ENCODE results near the gene SLC6A12. TPM values are rescaled to one million over a fixed set of nuclear protein-coding genes. Genes with fewer than 3 reads are reported as not detected.
"Not testable (repeated sequence)": the region's sequence is repeated elsewhere in the genome, so short reads cannot be mapped to it uniquely, and the experiment has no call there.

The SLC6A12 gene
- total RNA-seq, 1 experiment from 2014 or later: not detected

- no peaks in the 10 kb centered on the region for H3K79me2 ChIP-seq (ENCODE audit: low read length)
- ATAC-seq (no peak), DNase-seq (no peak)
- ChIA-PET POLR2A (ENCODE audit: unreplicated experiment) (no interaction called here), CTCF (no interaction called here)
- TF ChIP-seq EZH2 (IDR thresholded peaks at IDR 0.05; ENCODE audit: low read length, unreplicated experiment) (no peak), CTCF (conservative IDR thresholded peaks at IDR 0.05; ENCODE audit: low read depth, low read length) (no peak)
- no peak overlapping the region for H3K4me2 ChIP-seq (ENCODE audit: low read length)
- no peaks in the 10 kb centered on the region for H4K20me1 ChIP-seq (ENCODE audit: low read length)
- H3K27me3 ChIP-seq (ENCODE audit: low read length): peaks cover 12% of the 10 kb centered on the region; the same call in 1 of the 2 replicates
- H3F3A ChIP-seq (ENCODE audit: low read length, unreplicated experiment): no peaks in the 10 kb centered on the region
- H3K4me1 ChIP-seq (ENCODE audit: insufficient read depth, low read length): no peaks in the 10 kb centered on the region
- no peak overlapping the region for H3K4me3 ChIP-seq (ENCODE audit: low read length)
- H3K9ac ChIP-seq (ENCODE audit: low read length): no peak overlapping the region
- no peak overlapping the region for H3K27ac ChIP-seq (ENCODE audit: low read length)
- H2AFZ ChIP-seq (ENCODE audit: low read length): no peak overlapping the region
- no peaks in the 10 kb centered on the region for H3K36me3 ChIP-seq (ENCODE audit: low read depth, low read length)
- no peaks in the 10 kb centered on the region for H3K9me2 ChIP-seq (replicated peaks; ENCODE audit: low read length)
- intact Hi-C loops (cut with micrococcal nuclease): no loop called here
- no TSS peak for BruUV-seq (replicated peaks)
- H3K9me3 ChIP-seq (ENCODE audit: low read length): no peaks in the 10 kb centered on the region
Observed at GRCh38 chr12:238116-238515, 24.2 kb upstream of the SLC6A12 start.

GRCh38 chr12:237026-237815 lies 23.3 kb upstream of the SLC6A12 start:
- Histone ChIP-seq H3K9me3 (ENCODE audit: low read length) (no peaks in the 10 kb centered on the region), H3K36me3 (ENCODE audit: low read depth, low read length) (no peaks in the 10 kb centered on the region), H3K9me2 (replicated peaks; ENCODE audit: low read length) (no peaks in the 10 kb centered on the region), H3K79me2 (ENCODE audit: low read length) (no peaks in the 10 kb centered on the region), H3K9ac (ENCODE audit: low read length) (no peak overlapping the region), H3K27ac (ENCODE audit: low read length) (no peak overlapping the region), H3K4me2 (ENCODE audit: low read length) (no peak overlapping the region), H3K4me1 (ENCODE audit: insufficient read depth, low read length) (no peaks in the 10 kb centered on the region), H3K27me3 (ENCODE audit: low read length) (peaks cover 17% of the 10 kb centered on the region), H4K20me1 (ENCODE audit: low read length) (no peaks in the 10 kb centered on the region), H3K4me3 (ENCODE audit: low read length) (no peak overlapping the region), H2AFZ (ENCODE audit: low read length) (no peak overlapping the region), H3F3A (ENCODE audit: low read length, unreplicated experiment) (no peaks in the 10 kb centered on the region)
- ATAC-seq (no peak), DNase-seq (no peak)
- POLR2A ChIA-PET (ENCODE audit: unreplicated experiment): no interaction called here
- CTCF ChIA-PET: no interaction called here
- BruUV-seq (replicated peaks): no TSS peak
- intact Hi-C loops (cut with micrococcal nuclease): no loop called here
- TF ChIP-seq CTCF (conservative IDR thresholded peaks at IDR 0.05; ENCODE audit: low read depth, low read length) (no peak), EZH2phosphoT487 (IDR thresholded peaks at IDR 0.05; ENCODE audit: borderline replicate concordance, low read length) (no peak), EZH2 (IDR thresholded peaks at IDR 0.05; ENCODE audit: low read length, unreplicated experiment) (no peak)

GRCh38 chr12:236445-236844 lies 22.5 kb upstream of the SLC6A12 start:
- H3K9me2 ChIP-seq (replicated peaks; ENCODE audit: low read length): no peaks in the 10 kb centered on the region
- no peaks in the 10 kb centered on the region for H4K20me1 ChIP-seq (ENCODE audit: low read length)
- no peak overlapping the region for H3K4me2 ChIP-seq (ENCODE audit: low read length)
- ATAC-seq (no peak), DNase-seq (no peak)
- TF ChIP-seq EZH2 (IDR thresholded peaks at IDR 0.05; ENCODE audit: low read length, unreplicated experiment) (no peak), CTCF (conservative IDR thresholded peaks at IDR 0.05; ENCODE audit: low read depth, low read length) (no peak), EZH2phosphoT487 (IDR thresholded peaks at IDR 0.05; ENCODE audit: borderline replicate concordance, low read length) (no peak)
- no peak overlapping the region for H2AFZ ChIP-seq (ENCODE audit: low read length)
- H3K79me2 ChIP-seq (ENCODE audit: low read length): no peaks in the 10 kb centered on the region
- no peaks in the 10 kb centered on the region for H3K9me3 ChIP-seq (ENCODE audit: low read length)
- intact Hi-C loops (cut with micrococcal nuclease): no loop called here
- H3K4me3 ChIP-seq (ENCODE audit: low read length): no peak overlapping the region
- peaks cover 17% of the 10 kb centered on the region for H3K27me3 ChIP-seq (ENCODE audit: low read length)
- no peaks in the 10 kb centered on the region for H3K4me1 ChIP-seq (ENCODE audit: insufficient read depth, low read length)
- ChIA-PET POLR2A (ENCODE audit: unreplicated experiment) (no interaction called here), CTCF (no interaction called here)
- H3F3A ChIP-seq (ENCODE audit: low read length, unreplicated experiment): no peaks in the 10 kb centered on the region
- H3K27ac ChIP-seq (ENCODE audit: low read length): no peak overlapping the region
- BruUV-seq (replicated peaks): no TSS peak
- no peaks in the 10 kb centered on the region for H3K36me3 ChIP-seq (ENCODE audit: low read depth, low read length)
- H3K9ac ChIP-seq (ENCODE audit: low read length): no peak overlapping the region

GRCh38 chr12:235967-236366 lies 22.0 kb upstream of the SLC6A12 start:
- H4K20me1 ChIP-seq (ENCODE audit: low read length); H3K27ac ChIP-seq (ENCODE audit: low read length); H3K4me3 ChIP-seq (ENCODE audit: low read length); BruUV-seq (replicated peaks); H2AFZ ChIP-seq (ENCODE audit: low read length); H3K9me3 ChIP-seq (ENCODE audit: low read length); POLR2A ChIA-PET (ENCODE audit: unreplicated experiment); DNase-seq; H3K36me3 ChIP-seq (ENCODE audit: low read depth, low read length); H3K4me1 ChIP-seq (ENCODE audit: insufficient read depth, low read length); H3F3A ChIP-seq (ENCODE audit: low read length, unreplicated experiment); ATAC-seq; H3K9ac ChIP-seq (ENCODE audit: low read length); H3K9me2 ChIP-seq (replicated peaks; ENCODE audit: low read length); CTCF ChIA-PET; intact Hi-C loops (cut with micrococcal nuclease); H3K79me2 ChIP-seq (ENCODE audit: low read length); H3K4me2 ChIP-seq (ENCODE audit: low read length): not testable (repeated sequence)
- peaks cover 21% of the 10 kb centered on the region for H3K27me3 ChIP-seq (ENCODE audit: low read length)
